GM21360 (cell line): ENCODE data around the gene AK1.
"Not testable (repeated sequence)": the region's sequence is repeated elsewhere in the genome, so short reads cannot be mapped to it uniquely, and the experiment has no call there.

Experiments used
- ATAC-seq: cut with Tn5 transposase; IDR thresholded peaks from one replicate; pipeline ENCODE4 v1.9.1; 2021; ENCODE audit warnings: mild to moderate bottlenecking, moderate library complexity; ENCODE audit not compliant: unreplicated experiment

The AK1 gene

GRCh38 chr9:127852829-127853228, 24.6 kb downstream of the AK1 start:
- ATAC-seq: no peak

- no peak for ATAC-seq
Measured at GRCh38 chr9:127850286-127850830, 27.1 kb downstream of the AK1 start.

GRCh38 chr9:127848756-127849504, 28.5 kb downstream of the AK1 start:
- no peak for ATAC-seq

GRCh38 chr9:127847833-127848755, 29.4 kb downstream of the AK1 start:
- no peak for ATAC-seq

GRCh38 chr9:127847178-127847510, 30.3 kb downstream of the AK1 start:
- ATAC-seq: no peak

- ATAC-seq: no peak
Measured at GRCh38 chr9:127846443-127847177, 30.9 kb downstream of the AK1 start.

- ATAC-seq: not testable (repeated sequence)
Measured at GRCh38 chr9:127845619-127846018, 31.9 kb downstream of the AK1 start.

GRCh38 chr9:127844821-127845359, 32.6 kb downstream of the AK1 start:
- no peak for ATAC-seq

- no peak for ATAC-seq
Measured at GRCh38 chr9:127841087-127841835, 36.2 kb downstream of the AK1 start.

- ATAC-seq: no peak
Measured at GRCh38 chr9:127838375-127839078, 38.9 kb downstream of the AK1 start.

GRCh38 chr9:127837346-127837745, 40.1 kb downstream of the AK1 start:
- ATAC-seq: no peak

GRCh38 chr9:127836561-127836960, 40.9 kb downstream of the AK1 start:
- not testable (repeated sequence) for ATAC-seq

GRCh38 chr9:127835991-127836516, 41.4 kb downstream of the AK1 start:
- no peak for ATAC-seq

- no peak for ATAC-seq
Measured at GRCh38 chr9:127833555-127833954, 43.9 kb downstream of the AK1 start.

- no peak for ATAC-seq
Measured at GRCh38 chr9:127832248-127832647, 45.2 kb downstream of the AK1 start.

GRCh38 chr9:127829205-127829906, 48.1 kb downstream of the AK1 start:
- ATAC-seq: no peak

GRCh38 chr9:127828262-127829031, 49.0 kb downstream of the AK1 start:
- ATAC-seq: no peak
